Lower leg skin (tissue), 3 donors: Measurements from ENCODE around the gene HYAL1.

Source experiments
- CTCF ChIP-seq, 3 donors: fragments of 450-650 bp; IDR thresholded peaks; one replicate each; pipeline ENCODE4 v1.5.1; 2016; ENCODE audit warnings: antibody characterized with exemption in 3 of 3, mild to moderate bottlenecking in 3 of 3, moderate library complexity in 2 of 3
- POLR2A ChIP-seq, 2 donors: fragments of 450-650 bp; IDR thresholded peaks; one replicate each; pipeline ENCODE4 v1.6.1; 2016 to 2017; ENCODE audit warnings: antibody characterized with exemption in 2 of 2, mild to moderate bottlenecking in 1 of 2, moderate library complexity in 1 of 2

- no peak for TF ChIP-seq CTCF (IDR thresholded peaks at IDR 0.05)
- no peak for TF ChIP-seq POLR2A (IDR thresholded peaks at IDR 0.05)
These were observed 42.3 kb upstream of the HYAL1 start, which contains the start of gene ZMYND10 for GRCh38 chr3:50345586-50346234.
